ENCODE measurements around the gene CDH4. TPM values are rescaled to one million over a fixed set of nuclear protein-coding genes. Genes with fewer than 3 reads are reported as not detected.

Gene CDH4
- total and polyA plus RNA-seq, 2 of the 4 experiments (the other 2 are of a cell fraction) = 1.6 to 3.5 TPM

DNA sequence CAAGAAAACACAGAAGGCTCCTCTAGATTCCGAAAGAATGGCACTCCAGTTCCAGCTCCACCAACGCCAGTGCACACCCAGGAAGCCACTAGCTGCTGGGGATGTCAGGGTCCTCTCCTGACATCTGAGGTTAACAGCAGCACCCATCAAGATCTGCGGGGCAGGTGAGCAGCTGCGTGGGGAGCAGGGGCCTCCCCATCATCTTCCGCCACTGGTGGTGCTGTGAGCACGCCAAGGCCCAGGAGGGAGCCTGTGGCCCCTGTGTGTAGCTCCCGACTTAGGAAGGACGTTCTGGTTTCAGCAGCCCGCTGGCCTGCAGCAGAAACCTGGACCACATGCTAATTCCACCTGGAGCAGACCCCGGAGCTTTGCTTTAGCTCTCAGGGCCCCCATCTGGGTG is 427.4 kb downstream of the CDH4 start:
- Histone ChIP-seq H3K79me1 (ENCODE audit: low read depth in 1 of 2, low read length in 2 of 2) (no peaks in the 10 kb centered on the region), H2BK20ac (ENCODE audit: low read depth, low read length) (no peak overlapping the region), H3K14ac (replicated peaks; ENCODE audit: low read depth, low read length) (no peak overlapping the region), H3K27me3 (ENCODE audit: control insufficient read depth, insufficient read depth, low read length) (no peaks in the 10 kb centered on the region; the same call in 1 of the 2 replicates), H3K4me2 (ENCODE audit: low read depth, low read length) (no peak overlapping the region), H3K4ac (ENCODE audit: low read depth, low read length) (no peak overlapping the region), H3K9me1 (ENCODE audit: insufficient read depth, low read length) (no peaks in the 10 kb centered on the region), H2BK15ac (ENCODE audit: low read depth, low read length) (no peak overlapping the region), H3K4me1 (ENCODE audit: control insufficient read depth, insufficient read depth, low read length) (no peaks in the 10 kb centered on the region), H3K36me3 (ENCODE audit: control insufficient read depth, insufficient read depth, low read length) (no peaks in the 10 kb centered on the region), H4K20me1 (ENCODE audit: insufficient read depth, low read length) (no peaks in the 10 kb centered on the region; the same call in 1 of the 2 replicates), H2BK120ac (ENCODE audit: low read depth, low read length) (no peak overlapping the region), H2AK9ac (replicated peaks; ENCODE audit: low read depth, low read length, poor library complexity) (no peak overlapping the region), H4K91ac (ENCODE audit: insufficient read depth, low read depth, low read length) (no peak overlapping the region), H3K56ac (ENCODE audit: extremely low read depth, insufficient read depth, low read length) (no peak overlapping the region), H3K4me3 (ENCODE audit: insufficient read depth, low read depth, low read length) (no peak overlapping the region), H2BK5ac (ENCODE audit: low read depth, low read length, poor library complexity, severe bottlenecking) (no peak overlapping the region), H4K8ac (ENCODE audit: low read depth in 2 of 2, low read length in 2 of 2) (no peak overlapping the region), H3K9me3 (ENCODE audit: control insufficient read depth, insufficient read depth, low read length) (peaks cover 5% of the 10 kb centered on the region), H2AFZ (replicated peaks; ENCODE audit: low read length, poor library complexity) (no peak overlapping the region), H3K9ac (ENCODE audit: low read depth, low read length) (no peak overlapping the region), H2AK5ac (ENCODE audit: low read depth, low read length) (no peak overlapping the region), H3K18ac (ENCODE audit: low read depth, low read length) (no peak overlapping the region), H3K23ac (ENCODE audit: low read depth, low read length) (no peak overlapping the region), H4K5ac (ENCODE audit: low read depth, low read length) (no peak overlapping the region), H3K27ac (ENCODE audit: insufficient read depth, low read length) (no peak overlapping the region)
- no TSS peak for BruUV-seq (replicated peaks)
- in situ Hi-C loops (cut with MboI; ENCODE audit: low sequenced_read_pairs) = no loop called here
- dilution Hi-C loops (cut with HindIII; ENCODE audit: low sequenced_read_pairs, unreplicated experiment) = no loop called here
- intact Hi-C loops (cut with micrococcal nuclease) = no loop called here
- ChIA-PET POLR2A (ENCODE audit: unreplicated experiment) (no interaction called here), CTCF (no interaction called here)
- DNase-seq (no peak), ATAC-seq (ENCODE audit: low read depth) (no peak)
- TF ChIP-seq SMC3 (IDR thresholded peaks at IDR 0.05; ENCODE audit: low read depth, low read length) = no peak
- no peak for TF ChIP-seq BHLHE40 (IDR thresholded peaks at IDR 0.05; ENCODE audit: low read depth, low read length)
- WGBS, 2 experiments (ENCODE audit: extremely low coverage in 2 of 2, insufficient read length in 1 of 2) = 92% methylated on average over 2 of the region's 10 CpGs; no CpG with 5 or more reads in 1 of the 2 experiments

Data from IMR-90 (cell line).